Activated CD8-positive, alpha-beta memory T cell treated with anti-CD3 and anti-CD28 coated beads, Interleukin-2, amount 50 U/mL, for 1 hour (primary cell): ENCODE data around the gene PRKCA.
"Not testable (repeated sequence)": the region's sequence is repeated elsewhere in the genome, so short reads cannot be mapped to it uniquely, and the experiment has no call there.

Experiments
- DNase-seq: peaks from one replicate; pipeline ENCODE4 v3.0.0-alpha.2; 2020; ENCODE audit errors: extremely low read depth

PRKCA gene

DNA sequence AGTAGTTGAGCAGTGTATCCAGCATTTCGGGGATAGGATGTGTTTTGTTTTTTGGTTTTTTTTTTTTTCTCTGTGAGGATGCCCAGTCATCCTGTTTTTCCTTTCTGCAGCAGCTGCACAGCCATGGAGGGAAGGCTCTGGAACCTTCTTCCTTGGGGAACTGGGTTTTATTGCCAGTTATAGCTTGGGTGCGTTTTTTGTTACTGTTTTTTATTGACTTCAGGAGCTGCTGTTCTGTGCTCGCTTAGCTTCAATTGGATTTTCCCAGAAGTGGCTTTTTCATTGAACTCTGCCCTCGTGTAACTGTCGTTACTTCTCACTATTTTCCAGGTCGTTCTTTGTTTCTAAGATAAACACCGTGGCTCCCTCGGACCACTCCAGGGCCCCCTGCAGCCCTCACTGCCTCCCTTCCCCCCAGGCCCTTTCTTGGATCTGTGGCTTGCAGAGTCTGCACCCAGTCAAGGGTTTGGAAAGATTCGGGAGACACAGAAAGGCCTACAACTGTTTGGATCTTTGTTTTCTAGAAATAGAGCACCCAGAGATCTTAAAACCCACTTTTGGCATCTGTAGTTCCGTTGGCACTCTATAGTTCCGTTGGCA lies 412.8 kb downstream of the PRKCA start:
- no peak for DNase-seq

DNA sequence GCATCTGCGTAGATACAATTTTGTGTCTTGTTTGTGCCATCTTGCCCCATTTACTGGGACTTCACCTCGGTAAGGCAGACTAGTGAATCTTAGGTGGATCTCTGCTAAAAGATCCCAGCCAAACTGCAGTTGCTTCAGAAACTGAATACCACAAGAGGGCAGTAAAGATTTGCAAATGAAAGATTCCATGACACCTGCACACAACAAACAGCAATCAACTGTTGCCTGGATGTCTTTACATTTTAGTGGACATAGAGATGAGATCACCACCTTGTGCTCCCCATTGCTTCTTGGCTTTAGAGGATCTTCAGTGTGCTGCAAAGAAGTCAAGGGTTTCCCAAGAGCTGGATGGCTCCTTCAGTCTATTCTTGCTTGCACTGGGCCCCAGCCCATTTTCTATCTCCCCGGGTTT lies 413.3 kb downstream of the PRKCA start:
- no peak for DNase-seq

DNA sequence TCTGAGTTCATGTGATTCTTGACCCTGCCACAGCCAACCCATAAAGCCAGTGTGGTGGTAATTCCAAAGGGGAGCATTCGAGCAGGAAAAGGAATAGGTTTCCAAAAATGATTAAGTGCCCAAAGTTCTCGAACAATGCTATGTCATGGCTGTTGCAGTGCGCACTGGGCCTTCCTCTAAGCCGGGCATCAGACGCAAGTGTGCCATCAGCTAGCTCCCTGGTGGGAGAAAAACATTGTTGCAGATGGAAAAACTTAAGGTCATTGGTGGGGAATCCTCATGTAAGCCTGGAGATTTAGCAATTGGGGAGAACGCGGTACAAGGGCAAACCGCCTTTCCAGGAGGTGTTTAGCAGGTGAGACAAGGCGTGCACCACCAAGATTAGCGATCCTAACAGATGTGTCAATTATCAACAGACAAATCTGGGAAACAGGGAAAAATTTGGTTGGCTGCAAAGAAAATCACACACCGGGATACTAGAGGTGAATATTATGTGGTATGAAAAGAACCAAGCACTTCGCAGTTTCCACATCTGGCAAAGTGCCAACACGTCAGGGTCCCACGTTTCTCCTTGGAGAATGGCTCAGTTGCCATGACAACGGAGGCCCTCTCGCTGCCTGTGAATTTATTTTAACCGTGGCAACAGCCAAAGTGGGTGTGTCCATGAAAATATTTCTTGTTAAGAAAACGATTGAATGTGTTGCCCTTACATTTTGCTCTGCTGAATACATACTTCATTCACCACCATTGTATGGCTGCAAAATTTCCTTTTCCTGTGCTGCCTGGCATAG lies 414.0 kb downstream of the PRKCA start:
- no peak for DNase-seq

DNA sequence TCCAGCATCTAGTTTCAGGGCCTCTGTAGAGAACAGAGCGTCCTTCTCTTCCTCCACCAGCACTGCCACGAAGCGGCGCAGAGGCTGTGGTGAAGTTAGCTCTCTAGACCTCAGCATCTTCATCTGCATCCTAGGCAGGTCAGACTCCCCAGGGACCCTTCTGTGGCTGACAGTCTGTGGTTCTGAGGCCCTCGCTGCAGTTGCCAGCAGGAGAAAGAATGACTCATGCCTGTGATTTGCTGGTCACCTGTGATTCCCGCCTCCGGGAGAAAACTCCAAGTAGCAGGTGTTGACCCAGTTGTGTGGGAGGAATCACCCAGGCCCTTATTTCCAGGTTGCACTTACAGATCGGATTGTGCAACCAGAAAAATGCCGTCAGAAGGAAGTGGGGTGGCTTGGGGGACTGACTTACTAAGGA lies 415.2 kb downstream of the PRKCA start:
- no peak for DNase-seq

DNA sequence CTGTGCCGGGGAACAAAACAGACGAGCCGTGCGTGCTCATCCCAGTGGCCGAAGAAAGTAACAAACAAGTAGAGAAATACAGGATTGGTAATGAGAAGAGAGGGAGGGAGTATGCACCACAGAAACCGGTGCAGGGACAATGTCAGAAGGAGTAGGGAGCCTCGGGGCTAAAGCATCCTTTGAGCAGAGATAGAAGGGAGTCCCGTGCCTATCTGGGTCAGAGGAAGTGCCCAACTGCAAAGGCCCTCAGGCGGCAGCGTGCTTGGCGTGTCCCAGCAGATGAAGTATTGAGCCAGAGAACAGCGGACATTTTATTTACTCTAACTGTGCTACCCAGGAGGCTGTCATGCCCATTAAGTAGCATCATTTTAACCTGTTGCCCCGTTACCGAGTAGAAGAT lies 417.6 kb downstream of the PRKCA start:
- no peak for DNase-seq

DNA sequence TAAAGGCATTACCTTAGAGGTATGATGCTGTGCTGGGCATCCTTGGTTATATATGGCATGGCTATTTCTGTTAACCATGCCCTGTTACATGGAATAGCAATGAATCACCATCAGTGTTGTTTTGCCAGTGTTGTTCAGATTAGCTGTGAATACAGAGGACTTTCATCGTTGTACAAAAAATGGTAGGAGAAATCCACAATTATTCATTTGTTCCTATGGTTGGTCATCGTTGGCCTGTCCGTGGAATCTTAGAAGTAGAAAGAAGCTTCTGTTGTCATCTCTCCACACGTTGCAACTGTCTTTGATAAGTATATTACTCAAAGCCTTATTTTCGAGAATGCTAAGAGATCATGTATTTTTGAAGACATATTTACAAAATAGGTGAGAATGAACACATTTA lies 418.2 kb downstream of the PRKCA start:
- DNase-seq, result no peak

DNA sequence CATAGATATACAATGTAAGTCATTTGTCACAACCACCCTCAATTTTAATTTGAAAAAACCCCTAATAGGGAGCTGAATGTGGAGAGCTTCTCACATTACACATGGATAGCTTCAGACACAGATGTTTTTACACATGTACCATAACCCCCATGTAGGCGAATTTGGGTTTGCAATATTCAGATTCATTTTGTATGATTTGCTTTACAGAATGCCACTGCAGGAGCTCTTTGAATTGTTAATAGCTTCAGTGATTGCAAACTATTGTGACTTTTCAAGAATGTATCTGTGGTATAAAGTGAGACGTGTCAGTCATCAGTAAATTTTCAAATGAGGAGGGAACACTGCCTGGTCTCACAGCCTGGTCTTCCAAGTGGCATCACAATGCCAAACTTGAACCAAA lies 419.9 kb downstream of the PRKCA start:
- DNase-seq, result no peak

DNA sequence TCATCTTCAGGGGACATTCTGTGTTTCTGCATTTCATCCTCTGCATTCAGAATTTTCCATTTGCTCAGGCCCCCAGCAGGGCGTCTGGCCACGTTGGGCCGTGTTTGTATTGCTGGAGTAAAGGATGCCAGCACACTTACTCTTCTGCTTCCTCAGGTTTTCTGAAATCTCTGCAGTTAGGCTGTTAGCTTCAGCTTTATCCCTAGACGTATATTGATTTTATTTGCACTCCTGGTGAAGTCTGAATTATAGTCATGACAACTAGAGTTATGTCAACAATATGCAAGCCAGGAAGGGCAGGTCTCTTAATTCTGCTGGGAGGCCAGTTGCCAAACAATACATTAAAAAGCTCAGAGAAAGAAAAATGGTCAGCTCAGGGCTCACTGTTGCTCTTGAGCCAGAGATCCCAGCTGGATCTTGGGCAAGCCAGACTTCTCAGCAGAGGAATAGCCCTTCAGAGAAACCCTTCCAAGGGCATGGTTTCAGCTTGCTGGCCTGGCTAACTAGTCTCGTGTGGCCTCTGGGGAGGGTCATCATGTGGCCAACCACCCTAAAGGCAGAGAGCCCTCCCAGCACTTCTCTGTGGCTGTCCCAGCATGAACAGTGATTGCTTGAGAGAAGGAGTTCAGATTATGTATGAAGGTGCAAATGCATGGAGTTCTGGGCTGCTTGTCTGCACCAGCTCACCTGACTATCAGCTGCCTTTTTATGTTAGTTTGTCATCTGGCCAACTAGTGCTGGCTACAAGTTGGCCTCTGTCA lies 422.3 kb downstream of the PRKCA start:
- DNase-seq, result no peak

DNA sequence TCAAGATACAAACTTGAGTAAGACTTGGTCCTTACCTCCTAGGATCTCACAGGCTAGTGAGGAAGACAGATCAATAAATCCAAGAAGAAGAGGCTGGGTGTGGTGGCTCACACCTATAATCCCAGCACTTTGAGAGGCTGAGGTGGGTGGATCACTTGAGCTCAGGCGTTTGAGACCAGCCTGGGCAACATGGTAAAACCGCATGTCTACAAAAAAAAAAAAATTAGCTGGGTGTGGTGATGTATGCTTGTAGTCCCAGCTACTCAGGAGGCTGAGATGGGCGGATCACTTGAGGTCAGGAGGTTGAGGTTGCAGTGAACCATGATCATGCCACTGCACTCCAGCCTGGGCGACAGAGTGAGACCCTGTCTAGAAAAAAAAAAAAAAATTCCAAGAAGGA lies 423.0 kb downstream of the PRKCA start:
- DNase-seq, result not testable (repeated sequence)

DNA sequence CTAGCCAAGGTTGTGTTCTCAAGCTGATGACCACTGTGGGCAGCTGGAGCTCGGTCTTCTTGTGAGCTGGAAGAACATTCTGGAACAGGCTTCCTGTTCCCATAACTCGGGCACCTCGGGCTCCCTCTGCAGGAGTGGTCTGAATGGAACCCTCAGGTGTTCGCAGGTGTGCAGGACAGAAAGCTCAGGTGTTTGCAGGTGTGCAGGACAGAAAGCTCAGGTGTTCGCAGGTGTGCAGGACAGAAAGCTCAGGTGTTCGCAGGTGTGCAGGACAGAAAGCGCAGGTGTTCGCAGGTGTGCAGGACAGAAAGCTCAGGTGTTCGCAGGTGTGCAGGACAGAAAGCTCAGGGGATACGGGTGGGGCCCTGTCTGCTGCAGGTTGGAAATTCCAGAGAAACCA lies 423.5 kb downstream of the PRKCA start:
- no peak for DNase-seq

DNA sequence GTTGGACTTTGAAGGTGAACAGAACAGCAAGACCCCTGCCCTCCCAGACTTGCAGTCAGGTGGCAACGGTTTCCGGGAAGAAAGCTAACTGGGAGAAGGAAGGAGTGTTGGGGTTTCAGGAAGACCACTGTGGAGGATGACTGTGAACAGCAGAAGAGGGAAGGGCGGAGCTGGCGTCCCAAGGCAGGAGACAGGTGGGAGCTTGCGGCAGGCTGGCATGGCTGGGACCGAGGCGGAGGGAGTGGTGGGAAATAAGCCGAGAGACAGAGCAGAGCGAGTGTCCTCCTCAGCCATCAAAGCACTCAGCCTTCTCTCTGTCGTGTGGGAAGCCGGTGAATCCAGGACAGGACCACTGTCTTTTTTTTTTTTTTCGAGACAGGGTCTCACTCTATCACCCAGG lies 424.0 kb downstream of the PRKCA start:
- DNase-seq, result no peak

DNA sequence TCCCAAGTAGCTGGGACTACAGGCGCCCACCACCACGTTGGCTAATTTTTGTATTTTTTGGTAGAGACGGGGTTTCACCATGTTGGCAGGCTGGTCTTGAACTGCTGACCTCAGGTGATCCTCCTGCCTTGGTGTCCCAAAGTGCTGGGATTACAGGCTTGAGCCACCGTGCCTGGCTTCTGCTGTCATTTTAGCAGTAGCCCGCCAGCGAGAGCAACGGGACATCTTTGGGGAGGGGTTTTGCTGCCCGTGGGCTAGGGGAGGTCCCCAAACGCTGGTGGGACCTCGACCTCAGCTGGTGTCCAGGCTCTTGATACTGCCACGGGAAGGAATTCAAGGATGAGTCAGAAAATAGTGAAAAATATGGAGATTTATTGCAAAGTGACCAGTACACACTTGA lies 424.4 kb downstream of the PRKCA start:
- DNase-seq, result no peak

DNA sequence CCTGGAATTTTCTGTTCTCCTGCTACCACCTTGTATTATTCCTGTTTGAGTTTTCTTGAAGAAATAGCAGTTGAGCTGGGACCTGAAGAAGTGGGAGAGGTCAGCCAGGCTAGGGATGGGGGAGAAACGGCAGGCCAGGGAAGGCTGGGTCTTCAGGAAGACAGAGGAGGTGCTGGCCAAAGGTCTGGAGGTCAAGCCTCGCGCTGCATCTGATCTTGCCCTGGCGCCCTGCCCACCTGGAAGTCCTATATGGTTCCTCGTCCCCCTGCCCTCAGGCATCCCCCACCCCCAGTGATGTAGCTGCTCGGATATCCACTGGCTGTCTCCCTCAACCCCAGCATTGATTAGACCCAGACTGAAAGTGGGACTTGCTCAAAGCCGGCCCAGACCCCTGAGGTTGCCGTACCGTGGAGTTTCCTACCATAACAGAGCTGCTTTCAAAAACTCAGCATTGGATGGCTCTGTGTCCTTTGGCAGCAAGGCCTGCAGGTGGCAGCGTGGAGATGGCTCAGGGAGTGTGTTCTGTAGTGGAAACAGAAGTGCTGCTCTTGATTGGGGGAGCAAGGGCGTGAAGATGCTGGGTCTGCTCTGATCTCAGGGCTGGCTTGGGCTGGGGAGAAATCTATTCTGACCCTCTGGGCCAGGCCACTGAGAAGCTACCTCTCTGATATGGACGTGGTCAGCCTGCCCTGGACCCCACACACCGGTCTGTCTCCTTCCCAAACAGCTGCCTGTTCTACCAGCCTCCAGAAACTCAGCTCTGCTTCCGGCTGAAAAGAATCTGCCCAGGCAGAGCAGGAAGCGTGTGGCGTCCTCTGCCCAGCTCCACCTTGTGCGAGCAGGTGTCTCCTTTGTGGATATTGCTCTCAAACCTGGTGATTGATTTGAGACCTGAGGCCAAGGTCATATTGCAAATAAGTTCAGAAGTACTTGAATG lies 425.5 kb downstream of the PRKCA start:
- DNase-seq, result no peak

DNA sequence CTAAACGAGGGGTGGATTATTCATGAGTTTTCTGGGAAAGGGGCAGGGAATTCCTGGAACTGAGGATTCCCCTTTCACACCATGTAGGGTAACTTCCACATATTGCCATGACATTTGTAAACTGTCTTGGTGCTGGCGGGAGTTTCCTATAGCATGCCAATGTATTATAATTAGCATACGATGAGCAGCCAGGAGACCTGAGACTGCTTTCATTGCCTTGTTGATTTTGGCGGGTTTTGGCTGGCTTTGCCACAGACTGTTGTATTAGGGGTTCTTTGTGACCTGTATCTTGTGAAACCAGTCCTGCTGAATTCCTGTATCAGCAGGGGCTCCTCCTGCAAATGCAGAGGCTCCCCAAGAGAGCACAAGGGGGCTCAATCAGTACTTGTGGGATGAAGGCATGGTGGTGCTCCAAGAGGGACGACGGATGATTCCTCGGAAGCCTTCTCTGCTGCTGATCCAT lies 428.1 kb downstream of the PRKCA start:
- no peak for DNase-seq

DNA sequence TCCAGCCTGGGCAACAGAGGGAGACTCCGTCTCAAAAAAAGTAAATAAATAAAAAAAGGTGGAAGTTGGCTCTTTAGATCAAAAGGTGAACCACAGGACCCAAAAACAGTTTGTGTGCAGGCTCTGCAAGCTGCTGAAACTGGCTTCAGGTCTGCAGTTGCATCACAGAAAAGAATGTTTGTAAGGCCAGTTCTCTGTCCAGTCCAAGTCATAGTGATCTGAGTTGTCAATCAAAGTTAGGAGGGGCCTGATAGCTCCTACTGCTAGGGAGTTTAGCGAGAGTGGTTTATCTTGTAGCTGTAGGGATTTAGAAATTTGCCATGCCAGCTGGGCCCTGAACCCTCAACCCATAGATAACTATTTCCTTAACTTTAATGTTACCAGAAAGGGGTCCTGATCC lies 431.3 kb downstream of the PRKCA start:
- no peak for DNase-seq

DNA sequence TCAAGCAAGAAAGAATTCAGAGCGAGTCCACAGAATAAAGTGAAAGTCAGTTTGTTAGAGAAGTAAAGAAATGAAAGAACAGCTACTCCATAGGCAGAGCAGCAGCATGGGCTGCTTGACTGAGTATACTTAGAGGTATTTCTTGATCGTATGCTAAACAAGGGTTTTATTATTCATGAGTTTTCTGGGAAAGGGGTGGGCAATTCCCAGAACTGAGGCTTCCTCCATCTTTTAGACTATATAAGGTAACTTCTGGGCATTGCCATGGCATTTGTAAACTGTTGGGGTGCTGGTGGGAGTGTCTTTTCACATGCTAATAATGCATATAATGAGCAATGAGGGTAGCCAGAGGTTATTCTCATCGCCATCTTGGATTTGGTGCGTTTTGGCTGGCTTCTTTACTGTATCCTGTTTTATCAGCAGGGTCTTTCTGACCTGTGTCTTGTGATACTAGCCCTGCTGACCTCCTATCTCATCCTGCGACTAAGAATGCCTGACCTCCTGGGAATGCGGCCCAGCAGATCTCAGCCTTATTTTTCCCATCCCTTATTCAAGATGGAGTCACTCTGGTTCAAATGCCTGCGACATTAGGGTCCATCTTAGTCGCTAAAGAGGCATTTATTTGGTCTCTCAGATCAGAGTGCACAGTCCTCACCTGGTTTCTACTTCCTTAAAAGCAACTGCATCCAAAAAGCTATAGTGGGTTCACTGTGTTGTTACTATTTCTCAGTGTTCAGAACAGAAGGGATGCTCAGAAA lies 432.0 kb downstream of the PRKCA start:
- DNase-seq, result no peak

DNA sequence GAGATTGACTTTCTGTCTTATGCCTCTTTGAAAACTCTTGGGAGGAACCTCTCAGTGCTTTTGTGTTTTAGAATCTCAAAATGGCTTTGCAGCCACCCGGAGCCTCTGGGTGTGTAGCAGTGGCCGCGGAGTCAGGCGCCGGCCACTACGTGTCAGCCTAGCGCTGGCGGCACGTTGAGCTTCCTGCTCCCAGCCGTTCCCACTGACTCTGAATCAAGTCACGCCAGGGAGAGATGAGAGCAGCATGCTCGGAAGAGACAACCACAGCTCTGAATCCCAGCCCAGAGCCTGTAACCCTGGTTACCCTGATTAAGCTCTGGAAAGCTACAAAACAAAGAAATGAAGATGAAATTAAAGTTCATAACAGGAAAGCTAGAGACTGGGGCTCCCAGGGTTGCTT lies 435.1 kb downstream of the PRKCA start:
- DNase-seq, result no peak

DNA sequence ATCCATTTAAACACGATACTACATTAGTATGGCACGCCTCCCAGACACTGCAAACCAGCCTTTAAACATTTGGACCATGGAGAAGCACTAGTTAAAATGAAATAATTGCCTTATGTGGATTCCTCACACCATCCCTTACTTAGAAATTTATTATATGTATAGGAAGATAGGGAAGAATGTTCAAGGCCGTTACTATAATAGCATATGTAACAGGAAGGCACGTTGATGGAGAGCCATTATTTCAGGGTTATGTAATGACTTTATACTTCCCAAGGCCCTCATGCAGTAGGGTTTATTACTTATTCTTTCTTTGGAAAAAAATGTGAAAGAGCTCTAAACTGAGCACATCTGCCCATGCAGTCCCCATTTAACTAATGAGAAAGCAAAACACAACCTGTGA lies 435.9 kb downstream of the PRKCA start:
- DNase-seq, result no peak

DNA sequence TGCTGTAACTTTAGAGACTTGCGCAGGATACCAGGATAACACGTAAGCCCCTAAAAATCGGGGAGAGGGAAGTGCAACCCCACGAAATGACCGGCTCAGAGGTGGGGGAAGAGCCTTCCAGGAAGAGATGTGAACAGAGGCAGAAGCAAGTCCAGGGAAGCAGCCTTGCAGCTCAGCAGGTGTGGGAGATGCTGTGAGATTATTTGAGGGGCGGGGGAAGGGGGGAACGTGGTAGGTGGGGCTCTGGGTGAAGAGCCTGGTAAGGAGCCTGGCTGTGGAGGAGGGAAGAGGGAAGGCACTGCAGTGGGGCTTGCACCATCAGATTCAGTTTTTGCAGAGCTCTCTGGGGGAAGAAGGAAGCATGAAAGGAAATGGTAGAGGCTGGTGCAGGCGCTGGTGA lies 437.1 kb downstream of the PRKCA start:
- no peak for DNase-seq

DNA sequence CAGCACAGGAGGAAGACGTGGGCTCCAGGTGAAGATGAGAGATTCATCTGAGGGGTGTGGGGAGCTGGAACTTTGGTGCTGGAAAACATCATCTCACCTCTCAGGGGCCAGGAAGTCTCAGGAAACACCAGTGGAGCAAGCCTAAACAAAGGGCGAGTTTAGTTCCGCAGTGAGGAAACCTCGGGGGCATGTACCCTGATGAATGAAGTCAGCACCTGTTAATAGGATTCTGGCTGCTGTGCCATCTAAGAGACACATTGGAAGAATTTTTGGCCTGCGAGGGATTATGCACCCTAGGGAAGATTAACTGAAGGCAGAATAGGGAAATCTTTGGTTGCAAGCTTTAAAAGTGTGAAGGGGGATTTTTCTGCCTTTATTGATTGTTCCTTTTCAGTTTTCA lies 437.8 kb downstream of the PRKCA start:
- DNase-seq, result no peak

DNA sequence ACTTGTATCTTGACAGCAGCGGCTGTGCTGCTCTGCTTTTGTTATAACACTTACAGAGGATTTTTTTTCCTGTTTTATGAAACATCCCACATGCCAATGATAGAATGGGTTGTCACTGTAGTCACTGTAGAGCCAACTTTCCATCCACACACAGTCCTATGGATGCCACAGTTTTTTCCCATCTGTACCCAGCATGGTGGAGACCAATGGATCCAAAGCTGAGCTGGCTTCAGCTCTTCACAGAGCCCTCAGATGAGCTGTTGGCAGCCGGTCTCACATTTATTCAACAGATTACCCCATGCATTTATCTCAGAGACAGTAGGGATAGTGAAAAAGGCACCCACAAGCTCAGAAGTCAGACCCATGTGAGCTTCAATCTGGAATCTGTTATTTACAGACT lies 441.1 kb downstream of the PRKCA start:
- DNase-seq, result no peak
